K562 (cell line): ENCODE measurements around the gene NEK2. TPM values are rescaled to one million over a fixed set of nuclear protein-coding genes. Genes with fewer than 3 reads are reported as not detected.

Experiments
- CHD7 ChIP-seq: fragments of 200-600 bp; sonication (generic); IDR thresholded peaks from one replicate; pipeline ENCODE4 v1.6.1; 2012; ENCODE audit warnings: mild to moderate bottlenecking, low read depth, low read length, inconsistent platforms
- ZBTB34 ChIP-seq: fragments of 250-450 bp; sonication (Bioruptor Pico); IDR thresholded peaks from 2 replicates; pipeline ENCODE4 v1.8.0; 2021; ENCODE audit warnings: mild to moderate bottlenecking, moderate library complexity
- polyA plus RNA-seq, 8 experiments: library from polyadenylated mRNA; depleted of rRNA in 4 of 8; stranded (reverse) in 5 of 8; unstranded in 3 of 8; fragments of >200 nt; fragmentation: Nextera tagmentation in 2 of 8; fragmentation: Illumina TruSeq in 1 of 8; extraction: Ambion mirVana in 2 of 8; extraction: Trizol in 1 of 8; gene quantifications; 2 replicates each; pipeline versions ENCODE4 v1.2.1 to v1.2.3, GENCODE V29; 2011 to 2014; ENCODE audit warnings: inconsistent platforms in 1 of 8, missing spikeins in 1 of 8
- total RNA-seq, 7 experiments: library from RNA; depleted of rRNA in 6 of 7; stranded (reverse); fragments of >200 nt in 6 of 7; fragmentation: Illumina TruSeq in 2 of 7; extraction: Trizol in 2 of 7; gene quantifications; 2 replicates each; pipeline versions ENCODE4 v1.2.1 to v1.2.3, GENCODE V29; 2011 to 2021; ENCODE audit warnings: low replicate concordance in 1 of 7

The NEK2 gene
- total and polyA plus RNA-seq, 9 of the 15 experiments (the other 6 are each of a cell fraction or from before 2014, with no cell fraction given) = 30.0 to 74.7 (median 66.4) TPM

- TF ChIP-seq CHD7 = no peak
- TF ChIP-seq ZBTB34 = no peak
Observed at GRCh38 chr1:211704543-211704942, 29.1 kb upstream of the NEK2 start (continued).
